IPS DF 19.7 (cell line): ENCODE data around the gene GMEB2.
"Not testable (repeated sequence)": the region's sequence is repeated elsewhere in the genome, so short reads cannot be mapped to it uniquely, and the experiment has no call there.

Experiments used
- DNase-seq: peaks from one replicate; pipeline ENCODE4 v3.0.0-alpha.2; 2013; ENCODE audit warnings: low read depth, low spot score

The GMEB2 gene

GRCh38 chr20:63613863-63614594, 12.9 kb downstream of the GMEB2 start:
- DNase-seq = not testable (repeated sequence)

GRCh38 chr20:63612276-63612931, 14.5 kb downstream of the GMEB2 start:
- DNase-seq = no peak

- no peak for DNase-seq
These were observed 15.3 kb downstream of the GMEB2 start for GRCh38 chr20:63611646-63612045.

- no peak for DNase-seq
These were observed 16.1 kb downstream of the GMEB2 start for GRCh38 chr20:63610581-63611435.

- no peak for DNase-seq
These were observed 20.2 kb downstream of the GMEB2 start for GRCh38 chr20:63606686-63607085.

GRCh38 chr20:63602321-63602720, 24.6 kb downstream of the GMEB2 start:
- DNase-seq = no peak

GRCh38 chr20:63601679-63602078, 25.2 kb downstream of the GMEB2 start:
- not testable (repeated sequence) for DNase-seq

- no peak for DNase-seq
These were observed 27.4 kb downstream of the GMEB2 start for GRCh38 chr20:63599396-63600050.

GRCh38 chr20:63598479-63599395, 28.2 kb downstream of the GMEB2 start:
- no peak for DNase-seq

- DNase-seq = no peak
These were observed 29.0 kb downstream of the GMEB2 start for GRCh38 chr20:63597651-63598478.

- no peak for DNase-seq
These were observed 30.5 kb downstream of the GMEB2 start for GRCh38 chr20:63596423-63596822.

- DNase-seq = no peak
These were observed 31.3 kb downstream of the GMEB2 start for GRCh38 chr20:63595416-63596127.

- no peak for DNase-seq
These were observed 32.8 kb downstream of the GMEB2 start for GRCh38 chr20:63594043-63594561.

GRCh38 chr20:63592661-63593060, 34.2 kb downstream of the GMEB2 start:
- DNase-seq = no peak

- DNase-seq = no peak
These were observed 35.0 kb downstream of the GMEB2 start for GRCh38 chr20:63591786-63592355.

- no peak for DNase-seq
These were observed 35.8 kb downstream of the GMEB2 start for GRCh38 chr20:63591147-63591533.

- DNase-seq = no peak
These were observed 36.4 kb downstream of the GMEB2 start for GRCh38 chr20:63590218-63591146.
